Neuron (in vitro differentiated cells): ENCODE data around the gene IGSF9.

ENCODE experiments used
- H2AFZ ChIP-seq: one replicate; pipeline ENCODE4 v1.6.1; 2013; ENCODE audit warnings: low read depth, mild to moderate bottlenecking, inconsistent platforms, low read length, moderate library complexity
- H3K27me3 ChIP-seq: one replicate; pipeline ENCODE4 v1.6.1; 2013; ENCODE audit warnings: low read length; ENCODE audit not compliant: insufficient read depth
- H3K36me3 ChIP-seq: one replicate; pipeline ENCODE4 v1.6.1; 2013; ENCODE audit warnings: low read length; ENCODE audit not compliant: insufficient read depth
- H3K4me1 ChIP-seq: one replicate; pipeline ENCODE4 v1.6.1; 2013; ENCODE audit warnings: low read length; ENCODE audit not compliant: insufficient read depth
- H3K4me3 ChIP-seq: 2 replicates; pipeline ENCODE4 v1.5.1; 2013; ENCODE audit warnings: mild to moderate bottlenecking, low read length, moderate library complexity
- H3K9me3 ChIP-seq: one replicate; pipeline ENCODE4 v1.6.1; 2013; ENCODE audit warnings: low read length

The IGSF9 gene

GRCh38 chr1:159930216-159930615 is 15.2 kb downstream of the IGSF9 start:
- H3K36me3 ChIP-seq, result peaks cover 35% of the 10 kb centered on the region
- H3K27me3 ChIP-seq, result no peaks in the 10 kb centered on the region
- H3K4me1 ChIP-seq, result peaks cover 7% of the 10 kb centered on the region
- H3K9me3 ChIP-seq, result no peaks in the 10 kb centered on the region
- H3K4me3 ChIP-seq, result no peak overlapping the region
- H2AFZ ChIP-seq, result no peak overlapping the region

- Histone ChIP-seq H3K4me3 (no peak overlapping the region), H3K9me3 (no peaks in the 10 kb centered on the region), H3K27me3 (no peaks in the 10 kb centered on the region), H3K36me3 (peaks cover 27% of the 10 kb centered on the region), H3K4me1 (peaks cover 7% of the 10 kb centered on the region), H2AFZ (no peak overlapping the region)
Observed at GRCh38 chr1:159929155-159930051, 16.0 kb downstream of the IGSF9 start.

- Histone ChIP-seq H3K9me3 (no peaks in the 10 kb centered on the region), H3K27me3 (no peaks in the 10 kb centered on the region), H3K36me3 (peaks cover 25% of the 10 kb centered on the region), H2AFZ (no peak overlapping the region), H3K4me3 (no peak overlapping the region), H3K4me1 (peaks cover 12% of the 10 kb centered on the region)
Observed at GRCh38 chr1:159928491-159929050, 16.8 kb downstream of the IGSF9 start.

GRCh38 chr1:159927849-159928431 is 17.5 kb downstream of the IGSF9 start:
- peaks cover 17% of the 10 kb centered on the region for H3K4me1 ChIP-seq
- H3K4me3 ChIP-seq, result no peak overlapping the region
- H2AFZ ChIP-seq, result no peak overlapping the region
- peaks cover 23% of the 10 kb centered on the region for H3K36me3 ChIP-seq
- no peaks in the 10 kb centered on the region for H3K9me3 ChIP-seq
- H3K27me3 ChIP-seq, result no peaks in the 10 kb centered on the region

GRCh38 chr1:159927211-159927848 is 18.1 kb downstream of the IGSF9 start:
- no peak overlapping the region for H3K4me3 ChIP-seq
- no peak overlapping the region for H2AFZ ChIP-seq
- peaks cover 19% of the 10 kb centered on the region for H3K4me1 ChIP-seq
- H3K9me3 ChIP-seq, result no peaks in the 10 kb centered on the region
- H3K27me3 ChIP-seq, result no peaks in the 10 kb centered on the region
- H3K36me3 ChIP-seq, result peaks cover 22% of the 10 kb centered on the region

GRCh38 chr1:159925719-159926078 is 19.7 kb downstream of the IGSF9 start:
- Histone ChIP-seq H3K36me3 (peaks cover 16% of the 10 kb centered on the region), H3K27me3 (no peaks in the 10 kb centered on the region), H2AFZ (peak overlapping the region; percentile 69), H3K9me3 (no peaks in the 10 kb centered on the region), H3K4me1 (peaks cover 19% of the 10 kb centered on the region), H3K4me3 (peak overlapping the region; percentile 49)

- H2AFZ ChIP-seq, result peak within 1 kb of the TSS; percentile 69
- H3K4me1 ChIP-seq, result peaks cover 19% of the 10 kb centered on the region
- peak within 1 kb of the TSS; percentile 49 for H3K4me3 ChIP-seq
- H3K36me3 ChIP-seq, result peaks cover 16% of the 10 kb centered on the region
- H3K9me3 ChIP-seq, result no peaks in the 10 kb centered on the region
- H3K27me3 ChIP-seq, result no peaks in the 10 kb centered on the region
Observed at GRCh38 chr1:159924791-159925718, 20.4 kb downstream of the IGSF9 start, which contains the start of gene TAGLN2. Gene TAGLN2 (minus strand): TSS chr1:159925507. CDS start chr1:159920509, 4,998 bp downstream.

- Histone ChIP-seq H3K36me3 (peaks cover 10% of the 10 kb centered on the region), H2AFZ (no peak overlapping the region), H3K9me3 (no peaks in the 10 kb centered on the region), H3K27me3 (no peaks in the 10 kb centered on the region), H3K4me1 (peaks cover 19% of the 10 kb centered on the region), H3K4me3 (no peak overlapping the region)
Observed at GRCh38 chr1:159924025-159924790, 21.2 kb downstream of the IGSF9 start.

GRCh38 chr1:159923203-159924024 is 22.0 kb downstream of the IGSF9 start:
- Histone ChIP-seq H2AFZ (no peak overlapping the region), H3K4me1 (peaks cover 19% of the 10 kb centered on the region), H3K36me3 (peaks cover 5% of the 10 kb centered on the region), H3K9me3 (no peaks in the 10 kb centered on the region), H3K4me3 (no peak overlapping the region), H3K27me3 (no peaks in the 10 kb centered on the region)

- Histone ChIP-seq H3K9me3 (no peaks in the 10 kb centered on the region), H2AFZ (no peak overlapping the region), H3K36me3 (peaks cover 5% of the 10 kb centered on the region), H3K4me1 (peaks cover 19% of the 10 kb centered on the region), H3K4me3 (no peak overlapping the region), H3K27me3 (no peaks in the 10 kb centered on the region)
Observed at GRCh38 chr1:159922511-159923202, 22.8 kb downstream of the IGSF9 start.
